Epithelial cell of proximal tubule (primary cell): Measurements from ENCODE around the gene GAL. TPM values are rescaled to one million over a fixed set of nuclear protein-coding genes. Genes with fewer than 3 reads are reported as not detected.

Source experiments
- DNase-seq: peaks from one replicate; pipeline ENCODE4 v3.0.0-alpha.2; 2011; ENCODE audit warnings: low read depth
- H3K4me3 ChIP-seq: 2 replicates; pipeline ENCODE4 v1.5.1; 2011; ENCODE audit warnings: low read depth, mild to moderate bottlenecking, low read length
- total RNA-seq: library from RNA; depleted of rRNA; stranded (reverse); fragments of >200 nt; gene quantifications from 2 replicates; pipeline ENCODE4 v1.2.3, GENCODE V29; 2015
- TF ChIP-seq, protein P1 (sequence below): conservative IDR thresholded peaks from 2 replicates; pipeline ENCODE4 v1.5.1; 2012; ENCODE audit warnings: low read depth, mild to moderate bottlenecking, low read length

Gene GAL
- total RNA-seq, 1 donor from 2014 or later = 22.5 TPM

DNA sequence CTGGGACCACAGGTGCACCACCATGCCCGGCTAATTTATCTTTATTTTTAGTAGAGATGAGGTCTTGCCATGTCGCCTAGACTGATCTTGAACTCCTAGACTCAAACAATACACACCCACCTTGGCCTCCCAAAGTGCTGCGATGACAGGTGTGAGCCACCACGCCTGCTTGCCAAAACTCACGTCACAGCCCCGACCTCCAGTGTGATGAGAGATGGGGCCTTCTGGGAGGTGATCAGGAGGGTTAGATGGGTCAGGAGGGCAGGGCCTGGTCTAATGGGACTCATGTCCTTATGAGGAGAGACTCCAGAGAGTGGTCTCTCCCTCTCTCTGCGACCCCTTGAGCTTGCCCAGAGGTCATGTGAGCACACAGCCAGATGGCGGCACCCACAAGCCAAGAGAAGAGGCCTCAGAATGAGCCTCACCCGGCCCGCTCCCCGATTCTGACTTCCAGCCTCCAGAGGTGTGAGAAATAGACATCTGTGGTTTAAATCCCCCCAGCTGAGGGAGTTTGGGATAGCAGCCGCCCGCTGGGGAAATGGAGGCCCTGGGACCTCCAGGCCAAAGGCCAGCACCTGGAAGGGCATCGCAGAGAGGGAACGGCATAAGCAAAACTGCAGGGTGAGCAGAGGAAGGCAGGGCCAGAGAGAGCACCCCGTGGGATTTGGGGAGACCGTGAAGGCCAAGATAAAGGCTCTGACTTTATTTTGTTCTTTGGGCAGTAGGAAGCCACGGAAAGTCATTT lies 24.1 kb upstream of the GAL start:
- H3K4me3 ChIP-seq = no peak overlapping the region
- TF ChIP-seq, protein P1, sequence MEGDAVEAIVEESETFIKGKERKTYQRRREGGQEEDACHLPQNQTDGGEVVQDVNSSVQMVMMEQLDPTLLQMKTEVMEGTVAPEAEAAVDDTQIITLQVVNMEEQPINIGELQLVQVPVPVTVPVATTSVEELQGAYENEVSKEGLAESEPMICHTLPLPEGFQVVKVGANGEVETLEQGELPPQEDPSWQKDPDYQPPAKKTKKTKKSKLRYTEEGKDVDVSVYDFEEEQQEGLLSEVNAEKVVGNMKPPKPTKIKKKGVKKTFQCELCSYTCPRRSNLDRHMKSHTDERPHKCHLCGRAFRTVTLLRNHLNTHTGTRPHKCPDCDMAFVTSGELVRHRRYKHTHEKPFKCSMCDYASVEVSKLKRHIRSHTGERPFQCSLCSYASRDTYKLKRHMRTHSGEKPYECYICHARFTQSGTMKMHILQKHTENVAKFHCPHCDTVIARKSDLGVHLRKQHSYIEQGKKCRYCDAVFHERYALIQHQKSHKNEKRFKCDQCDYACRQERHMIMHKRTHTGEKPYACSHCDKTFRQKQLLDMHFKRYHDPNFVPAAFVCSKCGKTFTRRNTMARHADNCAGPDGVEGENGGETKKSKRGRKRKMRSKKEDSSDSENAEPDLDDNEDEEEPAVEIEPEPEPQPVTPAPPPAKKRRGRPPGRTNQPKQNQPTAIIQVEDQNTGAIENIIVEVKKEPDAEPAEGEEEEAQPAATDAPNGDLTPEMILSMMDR = no peak
- no peak for DNase-seq

DNA sequence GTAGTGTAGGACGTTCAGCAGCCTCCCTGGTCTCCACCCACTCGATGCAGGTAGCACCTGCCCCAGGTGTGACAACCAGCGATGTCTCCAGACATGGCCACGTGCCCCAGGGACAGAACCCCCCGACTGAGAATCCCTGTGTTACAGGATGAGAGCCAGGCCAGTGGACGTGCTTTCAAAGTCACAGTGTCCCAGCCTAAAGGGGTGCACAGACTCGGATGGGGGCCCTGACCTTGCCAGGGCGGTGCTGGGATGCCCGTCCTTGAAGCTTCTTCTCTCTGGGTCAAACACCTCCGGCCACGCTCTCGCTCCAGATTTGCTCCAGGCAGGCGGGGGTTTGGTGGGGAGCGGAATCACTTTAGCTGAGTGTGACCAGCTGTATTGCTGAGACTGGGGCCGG lies 23.3 kb upstream of the GAL start:
- TF ChIP-seq, protein P1 = no peak
- DNase-seq = no peak

DNA sequence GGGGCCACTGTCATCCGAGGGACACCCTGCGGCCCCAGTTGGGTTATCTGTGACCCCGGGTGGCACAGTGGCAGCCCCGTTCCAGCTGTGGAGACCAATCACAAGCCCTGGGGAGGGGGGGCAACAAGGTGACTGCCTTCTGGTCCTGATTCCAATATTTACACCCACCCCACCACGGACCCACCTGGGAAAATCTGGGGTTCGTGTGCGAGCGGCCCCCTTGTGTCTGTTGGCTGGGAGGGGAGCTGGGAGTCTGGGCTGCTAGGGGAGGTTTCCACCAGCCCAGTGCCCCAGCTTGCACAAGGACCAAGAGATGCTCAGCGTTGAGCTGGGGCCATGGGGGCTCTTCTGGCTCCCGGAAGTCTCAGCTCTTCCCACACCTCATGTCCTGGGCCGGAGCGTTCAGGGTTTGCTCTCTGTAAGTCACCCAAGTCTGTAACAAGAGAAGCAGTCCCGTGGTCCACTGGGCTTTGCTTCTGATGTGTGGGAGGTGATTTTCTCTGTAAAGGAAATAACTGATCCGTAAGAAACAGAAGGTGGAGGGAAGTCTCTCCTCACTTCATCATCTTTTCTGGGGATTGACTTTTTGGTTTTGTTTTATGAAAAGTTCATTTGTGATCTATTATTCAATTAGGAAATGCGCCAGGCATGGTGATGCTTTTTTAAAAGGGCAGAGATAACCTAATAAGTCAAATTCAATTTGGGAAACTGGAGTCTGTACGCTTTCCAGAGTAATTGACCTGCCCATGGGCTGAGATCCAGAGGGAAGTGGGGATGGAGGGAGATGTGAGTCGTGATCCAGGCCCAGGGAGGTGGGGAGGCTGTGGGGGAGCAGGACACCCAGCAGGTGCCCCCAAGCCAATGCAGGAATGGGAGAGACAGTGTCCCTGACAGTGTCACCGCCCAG lies 22.4 kb upstream of the GAL start:
- DNase-seq = no peak
- TF ChIP-seq, protein P1 = no peak
- H3K4me3 ChIP-seq = no peak overlapping the region

More for the DNA sequence above, 23.3 kb upstream of the GAL start:
- H3K4me3 ChIP-seq = no peak overlapping the region

DNA sequence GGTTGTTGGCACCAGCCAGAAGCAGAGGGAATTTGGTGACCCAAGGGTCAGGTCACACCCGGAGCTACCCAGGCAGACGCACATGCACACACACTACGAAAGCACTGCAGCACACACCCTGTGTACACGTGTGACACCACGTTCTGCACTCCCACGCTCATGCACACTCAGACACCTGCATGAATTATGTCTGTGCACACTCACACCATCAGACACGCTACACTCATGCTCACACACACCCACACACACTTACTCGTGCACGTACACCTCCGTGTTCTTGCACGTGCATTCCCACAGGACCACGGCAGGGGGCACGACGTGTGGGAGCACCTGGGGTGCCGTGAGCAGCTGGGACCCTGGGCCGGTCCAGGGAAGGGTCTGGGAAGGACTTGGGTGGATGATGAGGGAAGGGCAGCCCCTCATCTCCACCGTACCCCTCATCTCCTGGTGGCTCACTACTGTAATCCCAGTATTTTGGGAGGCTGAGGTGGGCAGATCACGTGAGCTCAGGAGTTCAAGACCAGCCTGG lies 20.8 kb upstream of the GAL start:
- no peak for DNase-seq

DNA sequence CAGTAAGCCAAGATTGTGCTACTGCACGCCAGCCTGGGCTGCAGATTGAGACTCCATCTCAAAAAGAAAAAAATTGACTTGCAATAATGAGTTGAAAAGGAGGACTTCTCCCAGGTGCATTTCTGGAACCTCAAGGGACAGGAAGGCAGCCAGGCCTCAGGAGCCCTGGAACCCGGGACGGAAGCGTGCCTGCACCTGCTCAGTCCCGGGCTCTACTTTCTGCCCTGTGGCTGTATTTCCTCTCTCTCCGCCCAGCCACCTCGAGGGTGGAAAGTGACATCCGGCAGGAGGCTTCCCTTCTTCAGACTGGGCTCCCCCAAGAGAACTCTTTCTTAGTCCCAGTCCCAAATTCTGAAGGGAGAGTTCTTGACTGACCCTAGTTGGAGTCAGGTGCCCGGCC lies 20.2 kb upstream of the GAL start:
- no peak overlapping the region for H3K4me3 ChIP-seq
- TF ChIP-seq, protein P1 = no peak
- no peak for DNase-seq

More for the DNA sequence above, 20.8 kb upstream of the GAL start:
- TF ChIP-seq, protein P1 = no peak
- H3K4me3 ChIP-seq = no peak overlapping the region

DNA sequence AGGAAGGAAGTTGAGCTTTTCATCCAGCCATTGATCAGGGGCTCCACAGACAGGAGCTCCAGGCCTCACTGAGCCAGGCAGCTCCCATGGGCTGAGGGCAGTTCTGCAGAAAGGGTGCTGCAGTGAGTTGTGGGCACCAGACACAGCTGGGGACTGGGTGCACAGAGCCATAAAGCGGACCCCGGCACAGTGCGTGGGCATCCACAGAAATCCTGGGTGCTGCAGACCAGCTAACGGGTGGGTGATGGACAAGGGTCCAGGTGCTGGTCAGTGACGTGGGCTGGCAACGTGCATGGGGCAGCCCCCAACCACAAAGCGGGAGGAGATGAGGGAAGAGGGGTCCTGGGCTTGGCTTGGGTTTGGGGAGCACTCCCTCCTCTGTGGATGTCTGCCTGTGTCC lies 19.4 kb upstream of the GAL start:
- no peak for DNase-seq
- TF ChIP-seq, protein P1 = no peak
- H3K4me3 ChIP-seq = no peak overlapping the region
